Left ventricle myocardium superior (tissue), 1 donor: ENCODE measurements around the gene ULK1. TPM values are rescaled to one million over a fixed set of nuclear protein-coding genes. Genes with fewer than 3 reads are reported as not detected.
"Not testable (repeated sequence)": the region's sequence is repeated elsewhere in the genome, so short reads cannot be mapped to it uniquely, and the experiment has no call there.

Experiments
- ATAC-seq: fragments of 200-7000 bp; cut with Tn5 transposase; one replicate; pipeline ENCODE4 v1.9.1; 2020; ENCODE audit warnings: mild to moderate bottlenecking, moderate library complexity
- DNase-seq: peaks from one replicate; pipeline ENCODE4 v3.0.0-alpha.2; 2020
- intact Hi-C: fragments of 100-400 bp; cut with micrococcal nuclease; formaldehyde crosslinking; loops from one replicate; pipeline ENCODE4 v1.11.0; 2022
- total RNA-seq: library from RNA; stranded (reverse); fragmentation: NEBNext Ultra II Directional; extraction: Animal tissue kit (Norgen Biotek cat#: 25700); gene quantifications from one replicate; pipeline ENCODE4 v1.2.1, GENCODE V29; 2021
- donor health status: DM: no; HTN: yes; CAD: no; lungs with severe emphysema.

The ULK1 gene
- total RNA-seq, 1 donor from 2014 or later = 64.0 TPM

GRCh38 chr12:131929581-131930456, 35.4 kb downstream of the ULK1 start:
- ATAC-seq (peak; percentile 1), DNase-seq (peak; percentile 38)
- intact Hi-C loops = no loop called here

DNA sequence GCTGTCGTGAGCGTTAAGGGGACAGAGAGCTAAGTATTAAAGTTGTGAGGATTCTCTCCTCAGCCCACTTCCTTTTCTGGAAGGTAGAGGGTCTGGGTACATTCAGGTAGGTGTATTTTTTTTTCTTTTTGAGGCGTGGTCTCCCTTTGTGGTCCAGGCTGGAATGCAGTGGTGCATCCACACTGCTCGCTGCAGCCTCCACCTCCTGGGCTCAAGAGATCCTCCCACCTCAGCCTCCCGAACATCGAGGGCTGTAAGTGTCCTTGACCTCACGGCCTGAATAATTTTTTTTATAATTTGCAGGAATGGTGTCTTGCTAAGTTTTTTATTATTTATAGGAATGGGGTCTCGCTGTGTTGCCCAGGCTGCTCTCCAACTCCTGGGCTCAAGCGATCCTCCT, 36.1 kb downstream of the ULK1 start:
- ATAC-seq (no peak), DNase-seq (no peak)
- intact Hi-C loops = no loop called here

- intact Hi-C loops = no loop called here
- no peak for ATAC-seq
- DNase-seq = no peak
Measured at GRCh38 chr12:131933387-131933786, 39.0 kb downstream of the ULK1 start.

GRCh38 chr12:131934535-131934934, 40.1 kb downstream of the ULK1 start:
- intact Hi-C loops = no loop called here
- ATAC-seq = no peak
- DNase-seq = no peak

DNA sequence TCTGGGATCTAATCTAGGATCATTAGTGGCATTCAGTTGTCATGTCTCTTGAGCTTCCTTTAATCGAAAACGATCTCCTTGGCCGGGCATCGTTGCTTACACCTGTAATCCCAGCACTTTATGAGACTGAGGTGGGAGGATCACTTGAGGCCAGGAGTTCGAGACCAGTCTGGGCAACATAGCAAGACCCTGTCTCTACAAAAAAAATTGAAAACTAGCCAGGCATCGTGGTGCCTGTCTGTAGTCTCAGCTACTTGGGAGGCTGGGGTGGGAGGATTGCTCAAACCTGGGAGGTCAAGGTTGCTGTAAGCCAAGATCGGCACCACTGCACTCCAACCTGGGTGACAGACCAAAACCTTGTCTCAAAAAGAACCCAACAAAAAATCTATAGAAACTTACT, 43.7 kb downstream of the ULK1 start:
- ATAC-seq = no peak
- DNase-seq = no peak
- intact Hi-C loops = no loop called here

DNA sequence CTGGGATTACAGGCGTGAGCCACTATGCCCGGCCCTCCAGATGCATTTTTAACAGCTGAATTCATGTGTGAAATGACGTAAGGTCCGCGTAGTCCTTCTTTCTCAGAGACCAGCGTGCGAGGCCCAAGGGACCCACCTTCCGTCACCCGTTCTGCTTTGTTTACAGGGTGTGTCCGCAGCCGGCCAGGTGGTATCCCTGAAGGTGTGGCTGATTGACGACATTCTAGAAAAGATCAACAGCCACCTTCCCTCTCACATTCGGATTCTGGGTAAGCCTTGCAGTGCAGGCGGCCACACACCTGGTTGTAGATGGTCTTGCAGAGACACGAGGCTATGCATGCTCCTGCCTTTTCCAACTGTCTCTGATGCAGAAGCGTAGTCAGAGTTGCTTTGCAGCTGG, 44.6 kb downstream of the ULK1 start:
- ATAC-seq = no peak
- intact Hi-C loops = no loop called here
- no peak for DNase-seq

DNA sequence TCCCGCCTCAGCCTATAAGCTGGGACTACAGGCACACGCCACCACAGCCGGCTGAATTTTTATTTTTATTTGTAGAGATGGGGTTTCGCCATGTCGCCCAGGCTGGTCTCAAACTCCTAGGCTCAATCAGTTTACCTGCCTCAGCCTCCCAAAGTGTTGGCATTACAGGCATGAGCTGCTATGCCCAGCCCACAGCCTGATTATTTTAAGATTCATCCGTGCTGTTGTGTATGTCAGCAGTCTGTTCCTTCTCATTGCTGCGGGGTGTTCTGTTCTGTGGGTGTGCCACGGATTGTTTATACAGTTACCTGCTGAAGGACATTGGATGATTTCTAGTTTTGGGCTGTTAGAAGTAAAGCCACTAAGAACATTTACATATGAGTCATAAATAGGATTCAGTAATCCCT, 45.7 kb downstream of the ULK1 start:
- ATAC-seq = no peak
- intact Hi-C loops = no loop called here
- no peak for DNase-seq

GRCh38 chr12:131941116-131941986, 46.9 kb downstream of the ULK1 start:
- DNase-seq (no peak), ATAC-seq (no peak)
- intact Hi-C loops = no loop called here

- ATAC-seq (no peak), DNase-seq (no peak)
- intact Hi-C loops = no loop called here
Measured at GRCh38 chr12:131941987-131942341, 47.5 kb downstream of the ULK1 start.

DNA sequence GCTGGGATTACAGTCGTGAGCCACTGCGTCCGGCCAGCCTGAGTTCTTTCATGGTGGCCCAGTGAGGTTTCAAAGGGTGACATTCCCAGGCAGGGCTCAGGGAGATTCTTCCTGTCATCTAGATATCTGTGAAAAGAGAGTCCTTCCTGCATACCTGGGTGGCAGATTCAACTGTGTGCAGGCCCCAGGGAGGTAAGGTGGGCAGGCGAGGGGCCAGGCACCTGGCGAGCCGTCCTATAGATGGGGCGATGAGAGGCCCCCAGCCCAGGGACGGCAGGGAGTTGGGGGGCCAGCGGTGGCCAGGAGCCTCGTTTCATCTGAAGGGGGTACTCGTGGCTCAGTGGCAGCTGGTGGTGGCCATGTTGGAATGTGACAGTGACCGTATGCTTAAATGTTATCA, 48.2 kb downstream of the ULK1 start:
- DNase-seq = no peak
- ATAC-seq = no peak
- intact Hi-C loops = no loop called here

- intact Hi-C loops = no loop called here
- DNase-seq = no peak
- no peak for ATAC-seq
Measured at GRCh38 chr12:131943389-131943788, 49.0 kb downstream of the ULK1 start.

DNA sequence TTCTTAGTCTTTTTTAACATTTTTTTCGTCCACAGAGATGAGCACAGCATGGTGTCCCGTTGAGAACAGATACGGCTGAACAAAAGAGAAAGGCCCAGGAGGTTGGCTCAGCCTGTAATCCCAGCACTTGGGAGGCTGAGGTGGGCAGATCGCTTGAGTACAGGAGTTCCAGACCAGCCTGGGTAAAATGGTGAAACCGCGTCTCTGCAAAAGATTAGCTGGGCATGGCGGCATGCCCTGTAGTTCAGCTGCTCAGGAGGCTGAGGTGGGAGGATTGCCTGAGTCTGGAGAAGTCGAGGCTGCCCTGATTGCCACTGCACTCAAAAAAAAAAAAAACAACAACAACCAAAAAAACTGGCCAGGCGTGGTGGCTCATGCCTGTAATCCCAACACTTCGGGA, 49.5 kb downstream of the ULK1 start:
- ATAC-seq = no peak
- intact Hi-C loops = no loop called here
- DNase-seq = no peak

GRCh38 chr12:131944601-131945251, 50.3 kb downstream of the ULK1 start:
- ATAC-seq (no peak), DNase-seq (no peak)
- intact Hi-C loops = no loop called here

DNA sequence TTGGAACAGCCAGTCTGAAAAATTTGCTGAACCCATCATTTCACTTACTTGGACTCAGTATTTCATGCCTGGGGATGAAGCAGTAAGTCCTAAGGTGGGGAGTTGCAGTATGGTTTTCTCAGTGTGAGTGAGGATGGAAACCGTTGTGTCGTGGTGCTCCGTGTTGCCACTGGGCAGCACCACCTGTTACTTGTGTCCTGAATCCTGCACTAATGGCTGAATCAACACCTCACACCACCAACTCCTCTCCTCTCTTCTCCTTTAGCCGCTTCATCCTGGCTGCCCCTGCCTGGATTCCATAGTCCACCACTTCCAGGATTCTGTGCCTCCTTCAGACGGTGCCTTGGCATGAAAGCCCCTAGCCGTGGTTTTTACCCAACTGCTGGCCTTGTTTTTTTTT, 52.3 kb downstream of the ULK1 start:
- intact Hi-C loops = no loop called here
- DNase-seq (no peak), ATAC-seq (no peak)

GRCh38 chr12:131947482-131948027, 53.1 kb downstream of the ULK1 start:
- DNase-seq (no peak), ATAC-seq (no peak)
- intact Hi-C loops = no loop called here

DNA sequence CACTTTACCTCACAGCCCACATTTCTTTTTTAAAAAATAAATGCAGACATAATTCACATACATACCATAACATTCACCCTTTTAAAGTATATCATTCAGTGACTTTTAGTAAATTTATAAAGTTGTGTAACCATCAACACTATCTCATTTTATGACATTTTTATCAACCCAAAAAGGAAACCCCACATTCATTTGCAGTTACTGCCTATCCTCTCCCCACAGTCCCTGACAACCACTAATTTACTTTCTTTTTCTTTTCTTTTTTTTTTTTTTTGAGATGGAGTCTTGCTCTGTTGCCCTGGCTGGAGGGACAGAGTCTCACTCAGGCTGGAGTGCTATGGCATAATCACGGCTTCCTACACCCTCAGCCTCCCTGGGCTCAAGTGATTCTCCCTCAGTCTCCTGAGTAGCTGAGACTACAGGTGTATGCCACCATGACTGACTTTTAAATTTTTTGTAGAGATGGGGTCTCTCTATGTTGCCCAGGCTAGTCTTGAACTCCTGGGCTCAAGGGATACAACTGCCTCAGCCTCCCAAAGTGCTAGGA, 53.8 kb downstream of the ULK1 start:
- DNase-seq = no peak

DNA sequence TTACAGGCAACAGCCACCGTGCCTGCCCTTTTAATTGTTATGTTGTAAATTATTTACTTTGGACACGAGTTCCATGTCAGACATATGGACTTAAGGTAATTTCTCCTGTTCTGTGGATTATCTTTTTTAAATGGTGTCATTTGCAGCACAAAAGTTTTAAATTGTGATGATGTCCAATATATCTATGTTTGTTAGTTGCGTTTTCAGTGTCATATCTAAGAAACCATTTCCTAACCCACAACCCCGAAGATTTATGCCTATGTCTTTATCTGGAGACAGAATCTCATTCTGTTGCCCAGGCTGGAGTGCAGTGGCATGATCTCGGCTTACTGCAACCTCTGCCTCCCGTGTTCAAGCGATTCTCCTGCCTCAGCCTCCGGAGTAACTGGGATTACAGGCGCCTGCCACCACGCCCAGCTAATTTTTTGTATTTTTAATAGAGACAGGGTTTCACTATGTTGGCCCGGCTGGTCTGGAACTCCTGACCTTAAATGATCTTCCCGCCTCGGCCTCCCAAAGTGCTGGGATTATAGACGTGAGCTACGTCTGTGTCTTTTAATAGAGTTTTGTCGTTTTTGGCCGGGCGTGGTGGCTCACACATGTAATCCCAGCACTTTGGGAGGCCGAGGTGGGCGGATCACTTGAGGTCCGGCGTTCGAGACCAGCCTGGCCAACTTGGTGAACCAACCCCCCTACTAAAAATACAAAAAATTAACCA, 54.5 kb downstream of the ULK1 start:
- ATAC-seq, DNase-seq, intact Hi-C loops: not testable (repeated sequence)

More for the DNA sequence above, 53.8 kb downstream of the ULK1 start:
- ATAC-seq = no peak
- intact Hi-C loops = no loop called here

DNA sequence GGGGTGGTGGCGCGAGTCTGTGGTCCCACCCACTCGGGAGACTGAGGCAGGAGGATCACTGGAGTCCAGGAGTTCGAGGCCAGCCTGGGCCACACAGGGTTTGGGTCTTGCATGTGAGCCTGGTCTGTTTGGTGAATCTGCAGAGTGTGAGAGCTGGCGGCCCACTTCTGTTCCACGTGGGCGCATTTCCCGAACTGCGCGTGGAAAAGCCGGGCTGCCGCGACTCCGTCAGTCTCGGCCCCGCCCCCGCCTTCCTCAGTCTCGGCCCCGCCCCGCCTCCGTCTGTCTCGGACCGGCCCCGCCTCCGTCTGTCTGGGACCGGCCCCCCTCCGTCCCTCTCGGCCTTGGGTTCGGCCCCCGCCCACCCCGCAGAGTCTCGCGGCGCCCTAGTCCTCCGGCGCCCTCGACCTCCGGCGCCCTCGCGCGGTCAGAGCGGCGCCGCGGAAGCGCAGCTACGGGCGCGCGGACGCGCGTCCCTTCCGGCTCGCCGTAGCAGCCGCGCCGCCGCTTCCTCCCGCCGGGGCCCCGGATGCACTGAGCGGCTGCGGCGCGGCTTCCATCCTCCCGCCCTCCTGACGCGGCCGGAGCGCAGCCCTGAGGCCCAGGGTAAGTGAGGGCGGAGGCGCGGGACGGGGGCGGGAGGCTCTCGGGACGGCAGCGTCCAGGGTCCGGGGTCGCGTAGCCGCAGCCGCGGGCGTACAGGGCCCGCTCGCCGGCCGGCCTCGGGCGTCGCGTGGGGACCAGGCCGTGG, 55.2 kb downstream of the ULK1 start, which contains the start of gene EP400:
Gene EP400 (plus strand): TSS at position 512 of the 751 bp plus-strand sequence. CDS start 10,678 bp downstream, outside the sequence.
- ATAC-seq = peak; percentile 98
- intact Hi-C loops = no loop called here
- DNase-seq = peak; percentile 98
